ENCODE results near the gene C1orf52. TPM values are rescaled to one million over a fixed set of nuclear protein-coding genes. Genes with fewer than 3 reads are reported as not detected.

Gene C1orf52
- total and polyA plus RNA-seq, 2 of the 13 experiments (the other 11 are each of a cell fraction or from before 2014, with no cell fraction given): 19.4 to 27.4 TPM

DNA sequence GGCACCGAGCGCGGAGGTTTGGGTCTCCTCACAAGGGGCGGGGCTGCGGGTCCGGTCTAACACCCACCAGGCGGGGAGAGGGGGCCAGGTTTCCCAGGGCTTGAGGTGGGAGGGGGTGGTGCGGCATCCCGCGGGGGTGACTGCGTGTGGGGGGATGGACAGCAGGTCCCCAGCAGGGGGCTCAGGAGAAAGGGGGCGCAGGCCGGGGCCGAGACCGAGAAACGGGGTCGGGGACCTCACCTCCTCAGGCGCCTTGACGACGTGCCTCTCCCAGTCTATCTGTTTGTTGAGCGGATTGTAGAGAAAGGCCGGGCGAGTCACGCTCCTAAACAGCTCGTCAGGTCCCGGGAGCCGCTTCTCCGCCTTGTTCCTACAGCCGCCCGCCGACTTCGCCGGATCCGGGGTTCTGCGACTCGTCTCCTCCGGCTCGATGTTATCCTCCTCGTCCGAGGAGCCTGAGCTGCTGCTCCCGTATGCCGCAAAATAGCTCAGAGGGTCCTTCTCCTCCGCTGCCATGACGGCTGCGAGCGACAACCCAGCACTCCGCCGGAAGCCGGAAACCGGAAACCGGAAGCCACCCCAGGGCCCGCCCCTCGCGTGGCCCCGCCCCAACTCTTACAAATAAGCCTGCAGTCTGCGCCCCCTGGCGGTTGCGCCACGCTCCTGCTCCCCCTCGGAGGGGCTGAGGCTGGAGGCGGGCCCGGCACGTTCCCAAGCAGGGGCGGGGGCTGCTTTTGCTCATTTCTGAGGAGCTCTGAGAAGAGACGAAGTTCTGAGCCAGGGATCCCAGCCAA, at the start of gene C1orf52 (continued):
- TF ChIP-seq, protein P1, sequence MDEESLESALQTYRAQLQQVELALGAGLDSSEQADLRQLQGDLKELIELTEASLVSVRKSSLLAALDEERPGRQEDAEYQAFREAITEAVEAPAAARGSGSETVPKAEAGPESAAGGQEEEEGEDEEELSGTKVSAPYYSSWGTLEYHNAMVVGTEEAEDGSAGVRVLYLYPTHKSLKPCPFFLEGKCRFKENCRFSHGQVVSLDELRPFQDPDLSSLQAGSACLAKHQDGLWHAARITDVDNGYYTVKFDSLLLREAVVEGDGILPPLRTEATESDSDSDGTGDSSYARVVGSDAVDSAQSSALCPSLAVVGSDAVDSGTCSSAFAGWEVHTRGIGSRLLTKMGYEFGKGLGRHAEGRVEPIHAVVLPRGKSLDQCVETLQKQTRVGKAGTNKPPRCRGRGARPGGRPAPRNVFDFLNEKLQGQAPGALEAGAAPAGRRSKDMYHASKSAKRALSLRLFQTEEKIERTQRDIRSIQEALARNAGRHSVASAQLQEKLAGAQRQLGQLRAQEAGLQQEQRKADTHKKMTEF (CRISPR knock-in tag; IDR thresholded peaks at IDR 0.05): peak; percentile 67; the same call in 1 of the 2 replicates
- peak; percentile 77; the same call in 1 of the 2 replicates for TF ChIP-seq NFKB2 (CRISPR knock-in tag; IDR thresholded peaks at IDR 0.05; ENCODE audit: borderline replicate concordance)
- TF ChIP-seq ZSCAN29 (CRISPR knock-in tag; conservative IDR thresholded peaks at IDR 0.05): no peak
- peak; percentile 73 for TF ChIP-seq RBFOX2 (IDR thresholded peaks at IDR 0.05; ENCODE audit: low read depth, low read length)
- TF ChIP-seq KLF9 (CRISPR knock-in tag; IDR thresholded peaks at IDR 0.05; ENCODE audit: low read depth): no peak
- TF ChIP-seq NFE2L1 (CRISPR knock-in tag; IDR thresholded peaks at IDR 0.05; ENCODE audit: borderline replicate concordance): no peak
- TF ChIP-seq REPIN1 (CRISPR knock-in tag; IDR thresholded peaks at IDR 0.05; ENCODE audit: borderline replicate concordance, low read depth): peak; percentile 55
- TF ChIP-seq, protein P2, sequence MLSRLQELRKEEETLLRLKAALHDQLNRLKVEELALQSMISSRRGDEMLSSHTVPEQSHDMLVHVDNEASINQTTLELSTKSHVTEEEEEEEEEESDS (CRISPR knock-in tag; IDR thresholded peaks at IDR 0.05; ENCODE audit: borderline replicate concordance): no peak
- TF ChIP-seq MIXL1 (CRISPR knock-in tag; IDR thresholded peaks at IDR 0.05): peak; percentile 60
- TF ChIP-seq KDM5A (IDR thresholded peaks at IDR 0.05; ENCODE audit: borderline replicate concordance, low read length): peak; percentile 66; the same call in 1 of the 2 replicates
- peak; percentile 73 for TF ChIP-seq TAF1 (CRISPR knock-in tag; IDR thresholded peaks at IDR 0.05)
- no peak for TF ChIP-seq SCMH1 (CRISPR knock-in tag; IDR thresholded peaks at IDR 0.05; ENCODE audit: borderline replicate concordance)
- peak; percentile 65 for TF ChIP-seq STAG1 (CRISPR knock-in tag; IDR thresholded peaks at IDR 0.05)
- TF ChIP-seq FOXO1 (CRISPR knock-in tag; IDR thresholded peaks at IDR 0.05): no peak
- TF ChIP-seq PAF1 (CRISPR knock-in tag; IDR thresholded peaks at IDR 0.05): no peak
- TF ChIP-seq ZMAT3 (CRISPR knock-in tag; conservative IDR thresholded peaks at IDR 0.05): no peak
- no peak for TF ChIP-seq MTA1 (CRISPR knock-in tag; IDR thresholded peaks at IDR 0.05; ENCODE audit: borderline replicate concordance)
- no peak for TF ChIP-seq FOXM1 (CRISPR knock-in tag; IDR thresholded peaks at IDR 0.05)
- no peak for TF ChIP-seq ZFP37 (CRISPR knock-in tag; IDR thresholded peaks at IDR 0.05; ENCODE audit: borderline replicate concordance)
- no peak; the same call in 1 of the 2 replicates for TF ChIP-seq ZNF556 (CRISPR knock-in tag; IDR thresholded peaks at IDR 0.05; ENCODE audit: borderline replicate concordance)
- TF ChIP-seq, protein P3, sequence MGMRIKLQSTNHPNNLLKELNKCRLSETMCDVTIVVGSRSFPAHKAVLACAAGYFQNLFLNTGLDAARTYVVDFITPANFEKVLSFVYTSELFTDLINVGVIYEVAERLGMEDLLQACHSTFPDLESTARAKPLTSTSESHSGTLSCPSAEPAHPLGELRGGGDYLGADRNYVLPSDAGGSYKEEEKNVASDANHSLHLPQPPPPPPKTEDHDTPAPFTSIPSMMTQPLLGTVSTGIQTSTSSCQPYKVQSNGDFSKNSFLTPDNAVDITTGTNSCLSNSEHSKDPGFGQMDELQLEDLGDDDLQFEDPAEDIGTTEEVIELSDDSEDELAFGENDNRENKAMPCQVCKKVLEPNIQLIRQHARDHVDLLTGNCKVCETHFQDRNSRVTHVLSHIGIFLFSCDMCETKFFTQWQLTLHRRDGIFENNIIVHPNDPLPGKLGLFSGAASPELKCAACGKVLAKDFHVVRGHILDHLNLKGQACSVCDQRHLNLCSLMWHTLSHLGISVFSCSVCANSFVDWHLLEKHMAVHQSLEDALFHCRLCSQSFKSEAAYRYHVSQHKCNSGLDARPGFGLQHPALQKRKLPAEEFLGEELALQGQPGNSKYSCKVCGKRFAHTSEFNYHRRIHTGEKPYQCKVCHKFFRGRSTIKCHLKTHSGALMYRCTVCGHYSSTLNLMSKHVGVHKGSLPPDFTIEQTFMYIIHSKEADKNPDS (CRISPR knock-in tag; IDR thresholded peaks at IDR 0.05): no peak
- TF ChIP-seq, protein P4, sequence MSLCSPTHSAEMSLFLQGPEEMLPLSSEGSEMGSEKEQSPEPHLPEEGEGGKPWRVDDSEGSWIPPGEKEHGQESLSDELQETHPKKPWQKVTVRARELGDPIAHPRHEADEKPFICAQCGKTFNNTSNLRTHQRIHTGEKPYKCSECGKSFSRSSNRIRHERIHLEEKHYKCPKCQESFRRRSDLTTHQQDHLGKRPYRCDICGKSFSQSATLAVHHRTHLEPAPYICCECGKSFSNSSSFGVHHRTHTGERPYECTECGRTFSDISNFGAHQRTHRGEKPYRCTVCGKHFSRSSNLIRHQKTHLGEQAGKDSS (CRISPR knock-in tag; IDR thresholded peaks at IDR 0.05; ENCODE audit: borderline replicate concordance, low read depth): peak; percentile 58; the same call in 1 of the 2 replicates
- no peak for TF ChIP-seq XBP1 (CRISPR knock-in tag; IDR thresholded peaks at IDR 0.05)
- TF ChIP-seq CEBPG (CRISPR knock-in tag; IDR thresholded peaks at IDR 0.05): peak; percentile 46; the same call in 1 of the 2 replicates
- TF ChIP-seq TCF12 (IDR thresholded peaks at IDR 0.05): no peak
- no peak for TF ChIP-seq TCF12 (CRISPR knock-in tag; IDR thresholded peaks at IDR 0.05)

Measured in HepG2 (cell line).